MV-4-11 (cell line): ENCODE data around the gene FRAS1.
"Not testable (repeated sequence)": the region's sequence is repeated elsewhere in the genome, so short reads cannot be mapped to it uniquely, and the experiment has no call there.

Experiments
- DNase-seq: peaks from one replicate; lab custom pipeline; 2025; lab: John Stamatoyannopoulos, UW

Gene FRAS1

GRCh38 chr4:78058591-78059523 lies 1.7 kb downstream of the FRAS1 start:
- DNase-seq: no peak

GRCh38 chr4:78059524-78059889 lies 2.4 kb downstream of the FRAS1 start:
- no peak for DNase-seq

DNA sequence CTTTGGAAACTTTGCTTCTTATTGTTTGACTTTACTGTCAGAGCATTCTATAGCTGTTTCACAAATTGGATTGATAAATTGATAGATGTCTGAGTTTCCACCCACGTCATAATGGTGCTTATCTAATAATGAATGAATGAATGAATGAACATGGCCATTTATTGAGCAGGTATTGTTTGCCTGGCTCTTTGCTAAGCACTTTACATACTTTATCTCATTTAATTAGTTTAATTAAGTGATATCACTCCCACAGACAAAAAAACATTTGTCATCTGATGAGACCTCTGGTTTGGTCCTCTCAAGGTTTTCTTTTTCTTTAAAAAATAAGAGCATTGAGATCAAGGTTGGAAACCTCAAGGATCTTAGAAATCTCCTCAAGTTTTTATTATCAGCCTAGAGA lies 2.8 kb downstream of the FRAS1 start:
- no peak for DNase-seq

DNA sequence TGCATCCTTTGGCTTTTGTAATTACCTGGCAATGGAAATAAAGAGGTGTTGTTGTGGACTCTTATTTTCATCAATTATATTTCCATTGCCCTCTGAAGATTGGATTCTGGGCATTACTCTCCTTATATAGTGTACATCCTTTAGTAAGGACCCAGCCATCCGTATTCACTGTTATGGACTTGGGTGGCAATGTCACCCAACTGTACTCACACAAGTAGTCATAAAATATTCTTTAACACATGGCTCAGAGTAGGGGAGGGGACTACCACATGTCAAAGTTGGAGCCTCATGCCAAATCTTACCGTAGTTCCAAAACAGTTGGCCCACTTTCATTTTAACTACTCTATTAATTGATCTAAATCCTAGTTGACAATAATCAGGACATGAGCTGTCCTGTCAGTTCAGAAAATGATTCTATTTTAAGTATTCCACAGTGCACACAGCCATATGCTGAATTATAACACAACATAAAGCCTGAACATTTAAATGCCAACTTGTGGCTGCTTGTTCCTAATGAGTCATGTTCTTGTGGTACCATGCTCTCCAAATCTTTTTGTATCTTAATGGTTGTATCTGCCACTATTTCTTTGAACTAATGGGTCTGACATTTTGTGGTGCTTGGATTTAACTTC lies 4.9 kb downstream of the FRAS1 start:
- no peak for DNase-seq

DNA sequence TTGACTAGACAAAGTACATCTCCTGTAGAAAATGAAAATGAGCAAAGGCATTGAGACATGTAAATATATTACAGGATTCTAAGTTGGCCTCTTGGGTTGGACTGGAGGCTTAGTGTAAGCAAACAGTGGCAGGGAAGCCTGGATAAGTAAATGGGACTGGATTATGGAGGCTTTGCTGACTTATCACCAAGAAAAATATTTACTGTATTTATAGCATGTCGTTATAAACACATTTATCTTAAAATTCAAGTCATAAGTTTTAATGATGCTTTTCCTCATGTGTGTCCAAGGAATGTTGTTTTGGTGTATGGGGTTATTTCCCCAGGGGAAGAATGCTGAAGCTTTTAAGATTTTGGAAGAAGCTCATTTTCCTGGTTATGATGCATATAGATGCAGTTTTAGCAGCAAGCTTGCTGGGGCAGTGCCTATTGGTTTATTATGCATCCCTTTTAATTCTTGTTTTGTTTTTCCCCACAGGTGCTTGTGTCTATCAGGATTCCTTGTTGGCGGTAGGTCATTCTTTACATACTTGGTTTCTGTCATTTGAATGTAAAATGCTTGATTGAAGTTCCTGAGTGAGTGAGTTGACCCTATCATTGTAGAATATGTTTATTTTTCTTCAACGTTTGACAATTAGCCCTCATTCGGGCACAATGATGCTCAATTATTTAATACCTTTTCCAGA lies 8.5 kb downstream of the FRAS1 start:
- DNase-seq: no peak

- DNase-seq: no peak
Measured at GRCh38 chr4:78068481-78068880, 11.4 kb downstream of the FRAS1 start.

GRCh38 chr4:78069319-78069718 lies 12.2 kb downstream of the FRAS1 start:
- no peak for DNase-seq

GRCh38 chr4:78069859-78070258 lies 12.7 kb downstream of the FRAS1 start:
- DNase-seq: no peak

GRCh38 chr4:78070731-78071282 lies 13.7 kb downstream of the FRAS1 start:
- no peak for DNase-seq

- DNase-seq: no peak
Measured at GRCh38 chr4:78074759-78075158, 17.6 kb downstream of the FRAS1 start.

- DNase-seq: no peak
Measured at GRCh38 chr4:78075986-78076385, 18.9 kb downstream of the FRAS1 start.

DNA sequence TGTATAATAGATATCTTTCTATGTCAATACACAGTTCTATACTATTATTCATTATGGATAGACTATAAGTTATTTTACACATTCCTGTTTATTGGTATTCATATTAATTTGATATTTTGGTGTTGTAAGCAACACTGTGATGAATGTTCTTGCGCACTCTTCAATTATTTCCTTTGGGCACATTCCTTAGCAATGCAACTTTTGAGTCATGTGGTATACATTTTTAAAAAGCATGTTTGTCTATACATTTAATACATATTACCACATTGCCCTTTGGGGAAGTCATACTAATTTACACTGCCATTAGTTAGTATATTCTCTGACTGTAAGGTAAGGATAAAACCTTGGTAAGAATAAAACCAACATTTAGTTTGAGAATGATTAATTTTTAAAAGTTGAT lies 21.0 kb downstream of the FRAS1 start:
- DNase-seq: no peak

GRCh38 chr4:78079726-78080430 lies 22.8 kb downstream of the FRAS1 start:
- DNase-seq: no peak

- DNase-seq: no peak
Measured at GRCh38 chr4:78081541-78081940, 24.4 kb downstream of the FRAS1 start.

DNA sequence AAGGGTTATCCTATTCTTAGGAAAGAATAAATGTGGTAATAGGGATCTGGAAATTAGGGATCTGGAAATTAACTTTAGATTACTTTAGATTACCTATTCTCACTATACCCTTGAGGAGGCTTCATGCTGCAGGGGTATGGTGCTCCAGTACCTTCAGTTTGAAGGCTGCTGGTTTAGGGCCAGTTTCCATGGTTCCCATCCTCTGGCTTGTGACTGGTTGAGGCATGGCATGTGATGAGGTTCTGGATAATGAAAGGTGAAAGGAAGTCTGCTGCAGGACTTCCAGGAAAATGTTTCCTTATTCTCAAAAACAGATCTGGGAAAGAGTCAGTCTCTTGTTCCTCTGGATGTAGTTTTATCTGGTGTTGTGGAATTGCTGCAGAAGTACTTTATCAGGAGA lies 25.9 kb downstream of the FRAS1 start:
- no peak for DNase-seq

DNA sequence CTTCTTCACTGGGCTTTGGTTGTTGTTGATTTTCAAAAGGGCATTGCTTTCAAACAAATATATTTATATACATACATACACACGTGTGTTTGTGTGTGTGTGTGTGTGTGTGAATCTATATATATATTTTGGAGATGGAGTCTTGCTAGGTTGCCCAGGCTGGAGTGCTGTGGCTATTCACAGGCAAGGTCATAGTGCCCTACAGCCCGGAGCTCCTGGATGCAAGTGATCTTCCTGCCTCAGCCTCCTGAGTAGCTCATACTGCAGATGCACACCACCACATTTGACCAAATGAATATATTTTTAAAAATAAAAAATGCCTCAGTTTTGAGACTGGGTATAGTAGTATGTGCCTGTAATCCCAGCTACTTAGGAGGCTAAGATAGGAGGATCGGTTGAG lies 34.4 kb downstream of the FRAS1 start:
- DNase-seq: no peak

GRCh38 chr4:78092350-78092749 lies 35.2 kb downstream of the FRAS1 start:
- not testable (repeated sequence) for DNase-seq

- DNase-seq: no peak
Measured at GRCh38 chr4:78092850-78093249, 35.7 kb downstream of the FRAS1 start.

DNA sequence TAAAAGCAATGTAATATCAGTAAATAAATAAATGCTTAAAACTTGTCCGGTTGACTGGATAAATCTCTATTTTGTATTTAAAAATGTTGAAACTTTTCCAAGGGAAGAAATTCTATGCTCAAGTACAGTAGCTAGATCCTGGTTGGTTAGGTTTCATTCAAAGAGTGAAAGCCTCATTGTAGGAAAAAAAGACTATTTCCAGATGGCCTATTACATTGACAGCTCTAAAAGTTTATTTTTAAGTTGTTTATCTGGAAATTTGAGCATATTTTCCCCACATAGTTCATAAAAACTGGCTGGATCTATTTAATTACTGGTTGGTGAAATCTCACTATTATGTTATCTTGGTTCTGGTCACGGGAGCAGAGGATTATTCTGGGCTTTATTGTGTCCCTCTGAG lies 38.0 kb downstream of the FRAS1 start:
- no peak for DNase-seq

DNA sequence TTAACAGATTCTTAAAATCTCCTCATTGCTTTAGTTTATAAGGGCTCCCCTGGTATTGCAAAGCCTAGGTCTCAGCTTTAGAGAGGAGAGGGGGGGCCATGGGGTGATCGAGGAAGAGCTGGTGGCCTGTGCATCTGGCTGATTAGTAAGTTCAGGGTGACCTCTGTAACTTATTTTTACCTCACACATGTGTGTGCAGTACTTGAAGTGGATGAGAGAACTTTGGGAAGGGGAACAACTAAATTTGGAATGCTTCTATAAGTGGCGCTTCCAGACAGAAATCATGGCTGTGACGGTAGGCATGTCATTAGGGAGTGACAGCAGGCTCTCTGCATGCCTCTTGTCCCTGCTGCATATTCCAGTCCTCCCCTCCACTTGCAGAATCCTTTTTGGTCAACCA lies 41.9 kb downstream of the FRAS1 start:
- no peak for DNase-seq

GRCh38 chr4:78100060-78100459 lies 42.9 kb downstream of the FRAS1 start:
- no peak for DNase-seq

GRCh38 chr4:78119698-78120097 lies 62.6 kb downstream of the FRAS1 start:
- DNase-seq: no peak
